GM12878 (cell line): ENCODE data around the gene PATL2. TPM values are rescaled to one million over a fixed set of nuclear protein-coding genes. Genes with fewer than 3 reads are reported as not detected.

Experiments
- CBFB ChIP-seq: IDR thresholded peaks from 2 replicates; pipeline ENCODE4 v1.6.1; 2016; ENCODE audit warnings: antibody characterized with exemption, low read depth
- CHD1 ChIP-seq: IDR thresholded peaks from 2 replicates; pipeline ENCODE4 v1.6.1; 2012; ENCODE audit warnings: low read depth, low read length, improper control_type of control experiment
- CHD2 ChIP-seq: IDR thresholded peaks from 2 replicates; pipeline ENCODE4 v1.6.1; 2011; ENCODE audit warnings: low read depth, low read length, improper control_type of control experiment, borderline replicate concordance
- CUX1 ChIP-seq: IDR thresholded peaks from 2 replicates; pipeline ENCODE4 v1.6.1; 2012; ENCODE audit warnings: improper control_type of control experiment, low read depth, low read length; ENCODE audit not compliant: insufficient replicate concordance
- EGR1 ChIP-seq, 2 experiments: IDR thresholded peaks; 1 replicate in 1 of 2; 2 replicates in 1 of 2; pipeline ENCODE4 v1.6.1; 2011 to 2012; ENCODE audit warnings: low read depth in 2 of 2, low read length in 2 of 2, borderline replicate concordance in 1 of 2, mild to moderate bottlenecking in 1 of 2, moderate library complexity in 1 of 2
- PRDM15 ChIP-seq: fragments of 450-650 bp; formaldehyde crosslinking; IDR thresholded peaks from 2 replicates; pipeline ENCODE4 v1.4.0; 2020; ENCODE audit warnings: mild to moderate bottlenecking, moderate library complexity
- USF2 ChIP-seq: IDR thresholded peaks from 2 replicates; pipeline ENCODE4 v1.6.1; 2011; ENCODE audit warnings: low read depth, low read length, improper control_type of control experiment, borderline replicate concordance
- WRNIP1 ChIP-seq: IDR thresholded peaks from 2 replicates; pipeline ENCODE4 v1.6.1; 2011; ENCODE audit warnings: low read depth, low read length, improper control_type of control experiment, borderline replicate concordance
- ZBED1 ChIP-seq: IDR thresholded peaks from 2 replicates; pipeline ENCODE4 v1.6.1; 2016; ENCODE audit warnings: borderline replicate concordance
- ZNF622 ChIP-seq: fragments of 450-650 bp; IDR thresholded peaks from 2 replicates; pipeline ENCODE4 v1.6.1; 2017; ENCODE audit warnings: mild to moderate bottlenecking, inconsistent platforms
- ZNF687 ChIP-seq: fragments of 450-650 bp; IDR thresholded peaks from 2 replicates; pipeline ENCODE4 v1.6.1; 2017; ENCODE audit warnings: mild to moderate bottlenecking, moderate library complexity
- polyA plus RNA-seq, 11 experiments: library from polyadenylated mRNA; depleted of rRNA in 4 of 11; unstranded in 6 of 11; stranded (reverse) in 5 of 11; fragments of >200 nt; fragmentation: Nextera tagmentation in 4 of 11; fragmentation: Illumina TruSeq in 1 of 11; extraction: Ambion mirVana in 4 of 11; extraction: Trizol in 1 of 11; gene quantifications; 1 replicate in 1 of 11; 2 replicates in 10 of 11; pipeline versions ENCODE4 v1.2.1 to v1.2.3, GENCODE V29; 2011 to 2016; ENCODE audit warnings: inconsistent platforms in 2 of 11, missing spikeins in 2 of 11, low read depth in 1 of 11
- total RNA-seq, 4 experiments: library from RNA; depleted of rRNA in 3 of 4; stranded (reverse); fragments of >200 nt in 3 of 4; fragmentation: Illumina TruSeq in 1 of 4; extraction: Trizol in 1 of 4; gene quantifications; 2 replicates each; pipeline versions ENCODE4 v1.2.1 to v1.2.3, GENCODE V29; 2013 to 2021

The PATL2 gene
- total and polyA plus RNA-seq, 10 of the 15 experiments (the other 5 are each of a cell fraction or from before 2014, with no cell fraction given), result 4.2 to 16.2 (median 12.1) TPM

- peak; percentile 78; the same call in 1 of the 2 replicates for TF ChIP-seq USF2
- peak; percentile 97; the same call in 1 of the 2 replicates for TF ChIP-seq WRNIP1
- TF ChIP-seq CUX1, result no peak
- TF ChIP-seq ZNF687, result peak; percentile 75
- TF ChIP-seq CBFB, result peak; percentile 57; the same call in 1 of the 2 replicates
- no peak for TF ChIP-seq PRDM15
- TF ChIP-seq CHD1, result 0 out of 2 replicates have a peak, but pooled peaks have one; percentile 89
- TF ChIP-seq EGR1 (IDR thresholded peaks at IDR 0.05; ENCODE audit: borderline replicate concordance in 1 of 2, low read depth in 2 of 2, low read length in 2 of 2), result peak in 1 of 2 experiments; percentile 50; a peak in 1 of 3 replicates
- TF ChIP-seq ZNF622, result no peak
- TF ChIP-seq ZBED1, result peak; percentile 77
- TF ChIP-seq CHD2, result no peak; the same call in 1 of the 2 replicates
Observed at GRCh38 chr15:44728576-44729407, 17.7 kb upstream of the PATL2 start (continued).
